ENCODE results near the gene TNIP3. TPM values are rescaled to one million over a fixed set of nuclear protein-coding genes. Genes with fewer than 3 reads are reported as not detected.

The TNIP3 gene
- total RNA-seq, 1 donor from 2014 or later: not detected

- Histone ChIP-seq H3K4me2 (no peak overlapping the region), H3K36me3 (no peaks in the 10 kb centered on the region), H3K27me3 (no peaks in the 10 kb centered on the region), H2AFZ (replicated peaks) (no peak overlapping the region), H3F3A (ENCODE audit: low read depth) (no peaks in the 10 kb centered on the region), H3K9ac (no peak overlapping the region), H3K9me3 (ENCODE audit: low read depth) (no peaks in the 10 kb centered on the region), H3K27ac (no peak overlapping the region), H3K4me3 (no peak overlapping the region), H3K4me1 (no peaks in the 10 kb centered on the region), H3K79me2 (ENCODE audit: low read depth) (no peaks in the 10 kb centered on the region), H4K20me1 (ENCODE audit: low read depth) (no peaks in the 10 kb centered on the region)
- Mint-ChIP-seq H3K9me3 (no peaks in the 10 kb centered on the region), H3K36me3 (no peaks in the 10 kb centered on the region), H3K4me1 (peaks cover 5% of the 10 kb centered on the region), H3K27me3 (ENCODE audit: insufficient read depth, low read depth) (no peaks in the 10 kb centered on the region), H3K4me3 (no peak overlapping the region), H3K27ac (no peak overlapping the region)
- no peak for TF ChIP-seq EZH2phosphoT487 (IDR thresholded peaks at IDR 0.05)
- TF ChIP-seq EZH2 (IDR thresholded peaks at IDR 0.05): no peak
- no peak for TF ChIP-seq CTCF (IDR thresholded peaks at IDR 0.05)
- no peak for DNase-seq (ENCODE audit: low spot score)
These were observed 14.1 kb downstream of the TNIP3 start for GRCh38 chr4:121150003-121150402.

GRCh38 chr4:121148621-121149020, 15.5 kb downstream of the TNIP3 start:
- Mint-ChIP-seq H3K27ac (no peak overlapping the region), H3K27me3 (ENCODE audit: insufficient read depth, low read depth) (no peaks in the 10 kb centered on the region), H3K4me1 (peaks cover 5% of the 10 kb centered on the region), H3K36me3 (no peaks in the 10 kb centered on the region), H3K9me3 (no peaks in the 10 kb centered on the region), H3K4me3 (no peak overlapping the region)
- Histone ChIP-seq H3K4me3 (no peak overlapping the region), H3K27ac (no peak overlapping the region), H3K9ac (no peak overlapping the region), H3K9me3 (ENCODE audit: low read depth) (no peaks in the 10 kb centered on the region), H3F3A (ENCODE audit: low read depth) (no peaks in the 10 kb centered on the region), H3K79me2 (ENCODE audit: low read depth) (no peaks in the 10 kb centered on the region), H3K4me1 (no peaks in the 10 kb centered on the region), H3K27me3 (no peaks in the 10 kb centered on the region), H4K20me1 (ENCODE audit: low read depth) (no peaks in the 10 kb centered on the region), H3K4me2 (no peak overlapping the region), H2AFZ (replicated peaks) (no peak overlapping the region), H3K36me3 (no peaks in the 10 kb centered on the region)
- no peak for DNase-seq (ENCODE audit: low spot score)
- TF ChIP-seq EZH2phosphoT487 (IDR thresholded peaks at IDR 0.05) (no peak), EZH2 (IDR thresholded peaks at IDR 0.05) (no peak), CTCF (IDR thresholded peaks at IDR 0.05) (no peak)

GRCh38 chr4:121148000-121148399, 16.1 kb downstream of the TNIP3 start:
- Histone ChIP-seq H3K36me3 (no peaks in the 10 kb centered on the region), H3K79me2 (ENCODE audit: low read depth) (no peaks in the 10 kb centered on the region), H2AFZ (replicated peaks) (no peak overlapping the region), H3K4me1 (no peaks in the 10 kb centered on the region), H3K4me2 (no peak overlapping the region), H3K9me3 (ENCODE audit: low read depth) (no peaks in the 10 kb centered on the region), H3K9ac (no peak overlapping the region), H3K27ac (no peak overlapping the region), H4K20me1 (ENCODE audit: low read depth) (no peaks in the 10 kb centered on the region), H3K27me3 (no peaks in the 10 kb centered on the region), H3K4me3 (no peak overlapping the region), H3F3A (ENCODE audit: low read depth) (no peaks in the 10 kb centered on the region)
- Mint-ChIP-seq H3K9me3 (no peaks in the 10 kb centered on the region), H3K27ac (no peak overlapping the region), H3K27me3 (ENCODE audit: insufficient read depth, low read depth) (no peaks in the 10 kb centered on the region), H3K4me1 (peaks cover 5% of the 10 kb centered on the region), H3K36me3 (no peaks in the 10 kb centered on the region), H3K4me3 (no peak overlapping the region)
- no peak for DNase-seq (ENCODE audit: low spot score)
- no peak for TF ChIP-seq EZH2phosphoT487 (IDR thresholded peaks at IDR 0.05)
- TF ChIP-seq CTCF (IDR thresholded peaks at IDR 0.05): no peak
- TF ChIP-seq EZH2 (IDR thresholded peaks at IDR 0.05): no peak
